Kidney (tissue), 14 donors: ENCODE data around the gene ARV1. TPM values are rescaled to one million over a fixed set of nuclear protein-coding genes. Genes with fewer than 3 reads are reported as not detected.

Source experiments
- DNase-seq, 5 donors: peaks; one replicate each; pipeline ENCODE4 v3.0.0-alpha.2; 2013 to 2020
- FAIRE-seq: peaks from 2 replicates; lab custom pipeline; 2012; peaks lifted over from hg19 to GRCh38; lab: Jason Lieb, UNC
- H3K27ac ChIP-seq, 2 donors: one replicate each; pipeline ENCODE4 v1.7.0; 2013; ENCODE audit warnings: low read depth in 2 of 2, low read length in 2 of 2, inconsistent platforms in 1 of 2
- H3K27me3 ChIP-seq: one replicate; pipeline ENCODE4 v1.7.1; 2013; ENCODE audit warnings: low read length, inconsistent platforms; ENCODE audit not compliant: control insufficient read depth, insufficient read depth
- H3K36me3 ChIP-seq, 3 donors: one replicate each; pipeline versions ENCODE4 v1.7.0 to v1.7.1; 2013; ENCODE audit warnings: low read length in 3 of 3, control low read depth in 1 of 3, inconsistent platforms in 1 of 3; ENCODE audit not compliant: insufficient read depth in 3 of 3, control insufficient read depth in 2 of 3
- H3K4me1 ChIP-seq, 3 donors: one replicate each; pipeline versions ENCODE4 v1.7.0 to v1.7.1; 2013; ENCODE audit warnings: low read length in 3 of 3, inconsistent platforms in 1 of 3, low read depth in 1 of 3; ENCODE audit not compliant: control insufficient read depth in 2 of 3, insufficient read depth in 2 of 3
- H3K4me3 ChIP-seq, 3 donors: one replicate each; pipeline versions ENCODE4 v1.7.0 to v1.8.1; 2013; ENCODE audit warnings: low read length in 3 of 3, control low read depth in 1 of 3, inconsistent platforms in 1 of 3
- H3K9ac ChIP-seq, 3 donors: one replicate each; pipeline versions ENCODE4 v1.7.0 to v1.7.1; 2013; ENCODE audit warnings: low read length in 3 of 3, control low read depth in 1 of 3, inconsistent platforms in 1 of 3
- H3K9me3 ChIP-seq, 3 donors: one replicate each; pipeline versions ENCODE4 v1.7.0 to v1.7.1; 2013; ENCODE audit warnings: low read length in 3 of 3, control low read depth in 1 of 3, inconsistent platforms in 1 of 3; ENCODE audit not compliant: control insufficient read depth in 2 of 3, insufficient read depth in 1 of 3
- intact Hi-C: fragments of 100-400 bp; cut with DNase I; formaldehyde crosslinking; loops from one replicate; pipeline ENCODE4 v1.11.1; 2022
- polyA plus RNA-seq: library from polyadenylated mRNA; stranded (reverse); fragments of 350-450 nt; fragmentation: Illumina TruSeq; extraction: RNeasy Lipid Tissue Mini Kit (QIAGEN cat#74804); gene quantifications from one replicate; pipeline ENCODE4 v1.2.3, GENCODE V29; 2014; ENCODE audit warnings: low read depth, low replicate concordance; ENCODE audit not compliant: insufficient read depth
- total RNA-seq: library from RNA; stranded (reverse); fragmentation: NEBNext Ultra II Directional; extraction: Animal tissue kit (Norgen Biotek cat#: 25700); gene quantifications from one replicate; pipeline ENCODE4 v1.2.1, GENCODE V29; 2021
- TF ChIP-seq, protein P1 (sequence below): IDR thresholded peaks from 3 replicates; pipeline ENCODE4 v1.5.1; 2012; ENCODE audit warnings: mild to moderate bottlenecking, moderate library complexity, borderline replicate concordance; ENCODE audit not compliant: insufficient read depth; ENCODE audit errors: extremely low read depth
- donor health status: control.
- donor health status: control.
- donor health status: control.
- donor health status: control.
- donor health status: control.
- donor health status: DM: yes; HTN: yes; CAD: no.
- donor health status: Normal renal cell carcinoma (clear cell type).

Gene ARV1
- total and polyA plus RNA-seq, 2 donors from 2014 or later = 21.1 to 38.5 TPM

DNA sequence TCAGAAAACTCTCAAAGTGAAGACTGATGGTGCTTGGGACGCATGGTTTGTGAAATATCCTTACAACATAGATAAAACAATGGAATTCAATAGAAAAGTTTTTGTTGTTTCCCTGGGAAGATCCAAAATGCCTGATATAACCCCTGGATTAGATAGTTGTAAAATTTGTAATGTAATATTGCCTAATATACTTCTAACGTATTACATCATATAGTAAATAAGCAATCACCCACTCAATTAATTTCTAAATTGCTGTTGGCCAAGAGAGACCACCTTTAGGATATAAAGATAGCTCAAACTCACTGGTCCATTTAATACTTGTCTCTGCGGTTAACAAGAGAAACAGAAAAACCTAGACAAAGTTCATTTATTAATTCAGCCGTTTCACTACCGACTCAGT lies 42.4 kb upstream of the ARV1 start:
- intact Hi-C loops = no loop called here
- H3K9me3 ChIP-seq = no peaks in the 10 kb centered on the region
- no peak overlapping the region for H3K4me3 ChIP-seq
- FAIRE-seq (no peak), DNase-seq (no peak)
- no peaks in the 10 kb centered on the region for H3K27me3 ChIP-seq
- H3K9ac ChIP-seq = no peak overlapping the region
- no peaks in the 10 kb centered on the region for H3K36me3 ChIP-seq
- H3K4me1 ChIP-seq = no peaks in the 10 kb centered on the region
- TF ChIP-seq, protein P1, sequence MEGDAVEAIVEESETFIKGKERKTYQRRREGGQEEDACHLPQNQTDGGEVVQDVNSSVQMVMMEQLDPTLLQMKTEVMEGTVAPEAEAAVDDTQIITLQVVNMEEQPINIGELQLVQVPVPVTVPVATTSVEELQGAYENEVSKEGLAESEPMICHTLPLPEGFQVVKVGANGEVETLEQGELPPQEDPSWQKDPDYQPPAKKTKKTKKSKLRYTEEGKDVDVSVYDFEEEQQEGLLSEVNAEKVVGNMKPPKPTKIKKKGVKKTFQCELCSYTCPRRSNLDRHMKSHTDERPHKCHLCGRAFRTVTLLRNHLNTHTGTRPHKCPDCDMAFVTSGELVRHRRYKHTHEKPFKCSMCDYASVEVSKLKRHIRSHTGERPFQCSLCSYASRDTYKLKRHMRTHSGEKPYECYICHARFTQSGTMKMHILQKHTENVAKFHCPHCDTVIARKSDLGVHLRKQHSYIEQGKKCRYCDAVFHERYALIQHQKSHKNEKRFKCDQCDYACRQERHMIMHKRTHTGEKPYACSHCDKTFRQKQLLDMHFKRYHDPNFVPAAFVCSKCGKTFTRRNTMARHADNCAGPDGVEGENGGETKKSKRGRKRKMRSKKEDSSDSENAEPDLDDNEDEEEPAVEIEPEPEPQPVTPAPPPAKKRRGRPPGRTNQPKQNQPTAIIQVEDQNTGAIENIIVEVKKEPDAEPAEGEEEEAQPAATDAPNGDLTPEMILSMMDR = no peak
- H3K27ac ChIP-seq = no peak overlapping the region

DNA sequence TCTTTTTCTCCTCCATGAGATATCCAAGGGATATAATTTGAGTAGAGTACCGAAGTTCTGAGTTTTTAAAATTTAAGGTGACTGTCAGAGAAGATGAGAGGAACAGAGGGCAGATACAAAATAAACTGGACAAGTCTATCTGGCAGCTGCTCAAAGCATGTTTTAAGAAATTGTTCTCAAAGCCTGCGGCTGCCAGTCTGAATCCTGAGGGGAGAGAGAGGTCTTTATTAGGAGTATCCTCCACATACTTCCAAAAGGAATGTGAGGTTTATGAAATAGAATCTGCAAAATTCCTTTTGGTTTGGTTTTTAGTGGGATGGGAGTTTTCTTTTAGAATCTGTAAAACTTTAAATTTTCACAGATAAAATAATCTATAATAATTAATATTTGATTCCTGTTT lies 41.5 kb upstream of the ARV1 start:
- intact Hi-C loops = no loop called here
- H3K9ac ChIP-seq = no peak overlapping the region
- no peak for FAIRE-seq
- H3K4me3 ChIP-seq = no peak overlapping the region
- H3K36me3 ChIP-seq = no peaks in the 10 kb centered on the region
- no peaks in the 10 kb centered on the region for H3K4me1 ChIP-seq
- no peaks in the 10 kb centered on the region for H3K9me3 ChIP-seq
- no peak for DNase-seq
- H3K27me3 ChIP-seq = no peaks in the 10 kb centered on the region
- TF ChIP-seq, protein P1 = no peak
- no peak overlapping the region for H3K27ac ChIP-seq

DNA sequence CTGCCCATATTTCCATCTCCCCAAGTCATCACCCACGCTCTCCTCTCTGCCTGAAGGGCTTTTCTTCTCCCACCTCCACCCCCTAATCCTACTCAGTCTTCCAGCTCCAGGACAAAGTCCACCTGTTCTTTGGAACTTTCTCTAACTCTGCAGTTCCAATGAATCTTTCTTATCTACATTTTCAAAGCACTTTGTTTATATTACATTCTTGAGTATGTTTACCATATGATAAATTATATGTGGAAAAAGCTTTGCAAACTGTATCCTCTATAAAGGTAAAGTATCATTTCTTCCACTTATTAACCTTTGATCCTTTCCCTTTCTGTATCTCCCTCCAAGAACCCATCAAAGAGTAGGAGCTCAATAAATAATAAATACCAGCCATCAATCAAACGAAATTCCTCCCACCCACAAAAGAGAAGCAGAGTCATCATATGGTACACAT lies 39.9 kb upstream of the ARV1 start:
- no peak for FAIRE-seq
- peak in 2 of 5 donors; percentile 25 to 56 for DNase-seq
- intact Hi-C loops = no loop called here
- H3K9ac ChIP-seq = no peak overlapping the region
- H3K27me3 ChIP-seq = no peaks in the 10 kb centered on the region
- H3K36me3 ChIP-seq = no peaks in the 10 kb centered on the region
- no peaks in the 10 kb centered on the region for H3K4me1 ChIP-seq
- TF ChIP-seq, protein P1 = no peak
- H3K4me3 ChIP-seq = no peak overlapping the region
- no peak overlapping the region for H3K27ac ChIP-seq
- no peaks in the 10 kb centered on the region for H3K9me3 ChIP-seq

DNA sequence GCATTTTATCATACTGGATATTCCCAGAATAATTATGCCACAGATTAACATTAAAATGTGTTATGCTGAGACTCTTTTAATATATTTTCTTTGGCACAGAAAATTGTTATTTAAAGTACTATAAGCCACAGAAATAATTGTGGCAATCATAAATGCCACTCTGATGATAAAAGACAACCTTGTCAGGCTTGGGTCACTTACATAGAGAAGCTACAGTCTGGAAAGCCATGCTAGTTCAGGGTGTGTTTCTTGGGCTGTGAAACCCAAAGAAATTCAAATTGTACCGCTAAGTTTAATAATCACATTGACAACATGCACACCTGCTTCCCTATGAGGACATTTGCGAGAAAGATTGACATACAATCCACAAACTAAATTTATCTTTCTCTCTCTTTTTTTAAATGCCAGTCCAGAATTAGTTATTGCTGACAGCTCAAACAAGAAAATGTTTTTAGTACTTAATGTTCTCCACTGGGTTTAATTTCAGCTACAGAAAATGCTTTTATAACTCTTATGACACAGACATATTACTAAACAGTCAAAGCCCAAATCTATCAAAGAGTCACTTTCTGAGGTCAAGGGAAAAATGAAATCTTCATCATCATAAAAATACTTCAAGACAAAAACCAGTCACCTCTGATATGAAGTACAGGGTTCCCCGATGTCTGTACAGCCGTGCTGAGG lies 38.9 kb upstream of the ARV1 start:
- intact Hi-C loops = no loop called here
- Histone ChIP-seq H3K9me3 (no peaks in the 10 kb centered on the region), H3K36me3 (no peaks in the 10 kb centered on the region), H3K4me1 (no peaks in the 10 kb centered on the region), H3K9ac (no peak overlapping the region), H3K27ac (no peak overlapping the region), H3K27me3 (no peaks in the 10 kb centered on the region), H3K4me3 (no peak overlapping the region)
- TF ChIP-seq, protein P1 = no peak
- FAIRE-seq = no peak
- DNase-seq = no peak
